Loucy (cell line): ENCODE data around the gene TUBA3E.
A peak's percentile ranks its signal among the peaks of the same experiment; 100 is the strongest.
"Not testable (repeated sequence)": the region's sequence is repeated elsewhere in the genome, so short reads cannot be mapped to it uniquely, and the experiment has no call there.

Experiments
- H2AFZ ChIP-seq: fragments of 200-600 bp; sonication (generic); 2 replicates; pipeline ENCODE4 v1.6.0; 2016; ENCODE audit warnings: antibody characterized with exemption, mild to moderate bottlenecking, low read length, moderate library complexity
- H3F3A ChIP-seq: fragments of 200-600 bp; 2 replicates; pipeline ENCODE4 v1.6.0; 2016; ENCODE audit warnings: antibody characterized with exemption, low read depth, mild to moderate bottlenecking
- H3K27me3 ChIP-seq: fragments of 200-600 bp; sonication (generic); 2 replicates; pipeline ENCODE4 v1.6.1; 2014; ENCODE audit warnings: low read length, mild to moderate bottlenecking; ENCODE audit not compliant: insufficient read depth, poor library complexity, severe bottlenecking
- H3K36me3 ChIP-seq: fragments of 200-600 bp; sonication (generic); 2 replicates; pipeline ENCODE4 v1.6.1; 2016; ENCODE audit warnings: low read length; ENCODE audit not compliant: insufficient read depth
- H3K4me1 ChIP-seq: fragments of 200-600 bp; sonication (generic); 2 replicates; pipeline ENCODE4 v1.5.1; 2014; ENCODE audit warnings: low read length, mild to moderate bottlenecking; ENCODE audit not compliant: insufficient read depth, poor library complexity, severe bottlenecking
- H3K4me2 ChIP-seq: fragments of 200-600 bp; sonication (generic); 2 replicates; pipeline ENCODE4 v1.6.0; 2014; ENCODE audit warnings: antibody characterized with exemption, low read length, low read depth, mild to moderate bottlenecking; ENCODE audit not compliant: poor library complexity, severe bottlenecking
- H3K4me3 ChIP-seq: fragments of 200-600 bp; sonication (generic); 2 replicates; pipeline ENCODE4 v1.5.1; 2014; ENCODE audit warnings: low read length, mild to moderate bottlenecking, mixed read lengths; ENCODE audit not compliant: poor library complexity, severe bottlenecking
- H3K79me2 ChIP-seq: fragments of 200-600 bp; sonication (generic); 2 replicates; pipeline ENCODE4 v1.6.1; 2014; ENCODE audit warnings: low read length; ENCODE audit not compliant: insufficient read depth
- H3K9ac ChIP-seq: fragments of 200-600 bp; sonication (generic); 2 replicates; pipeline ENCODE4 v1.6.0; 2014; ENCODE audit warnings: mild to moderate bottlenecking, low read depth, low read length, moderate library complexity; ENCODE audit not compliant: poor library complexity, severe bottlenecking
- H3K9me2 ChIP-seq: fragments of 200-600 bp; sonication (generic); replicated peaks from 2 replicates; pipeline ENCODE4 v1.6.1; 2016; ENCODE audit warnings: low read depth, low read length, mixed read lengths
- H3K9me3 ChIP-seq: fragments of 200-600 bp; sonication (generic); 2 replicates; pipeline ENCODE4 v1.6.1; 2014; ENCODE audit warnings: mild to moderate bottlenecking, antibody characterized with exemption, low read length, low read depth; ENCODE audit not compliant: insufficient read depth
- H4K20me1 ChIP-seq: fragments of 200-600 bp; sonication (generic); 2 replicates; pipeline ENCODE4 v1.6.0; 2014; ENCODE audit warnings: antibody characterized with exemption, low read length, mild to moderate bottlenecking; ENCODE audit not compliant: insufficient read depth, poor library complexity, severe bottlenecking

The TUBA3E gene

GRCh38 chr2:130145006-130145414 lies 53.2 kb downstream of the TUBA3E start, which contains the start of gene CCDC74B:
Gene CCDC74B, minus strand, starts transcription at chr2:130145112. Its CDS starts 116 bp downstream, at chr2:130144996.
- H2AFZ ChIP-seq, H3F3A ChIP-seq: not testable (repeated sequence)

GRCh38 chr2:130143266-130144039 lies 54.8 kb downstream of the TUBA3E start:
- H3K36me3 ChIP-seq, H2AFZ ChIP-seq, H3K79me2 ChIP-seq, H3F3A ChIP-seq, H3K4me2 ChIP-seq, H4K20me1 ChIP-seq, H3K4me1 ChIP-seq, H3K9me3 ChIP-seq, H3K9ac ChIP-seq, H3K27me3 ChIP-seq, H3K9me2 ChIP-seq, H3K4me3 ChIP-seq: not testable (repeated sequence)

More at GRCh38 chr2:130145006-130145414, 53.2 kb downstream of the TUBA3E start, which contains the start of gene CCDC74B:
- not testable (repeated sequence) for H3K9ac ChIP-seq, H4K20me1 ChIP-seq, H3K4me1 ChIP-seq, H3K9me3 ChIP-seq, H3K27me3 ChIP-seq, H3K79me2 ChIP-seq, H3K36me3 ChIP-seq, H3K9me2 ChIP-seq
- peak within 1 kb of the TSS; percentile 44 for H3K4me2 ChIP-seq
- peak within 1 kb of the TSS; percentile 35 for H3K4me3 ChIP-seq

GRCh38 chr2:130142396-130143265 lies 55.6 kb downstream of the TUBA3E start:
- H3K36me3 ChIP-seq, H3K9me3 ChIP-seq, H3K9ac ChIP-seq, H4K20me1 ChIP-seq, H3K4me1 ChIP-seq, H3K79me2 ChIP-seq, H2AFZ ChIP-seq, H3F3A ChIP-seq, H3K4me2 ChIP-seq, H3K9me2 ChIP-seq, H3K4me3 ChIP-seq, H3K27me3 ChIP-seq: not testable (repeated sequence)
